GM23338 (cell line): ENCODE results near the gene DCST2. TPM values are rescaled to one million over a fixed set of nuclear protein-coding genes. Genes with fewer than 3 reads are reported as not detected.

Experiments used
- ATAC-seq: fragments of 200-7000 bp; cut with Tn5 transposase; 3 replicates; pipeline ENCODE4 v1.9.1; 2020
- DNase-seq: peaks from one replicate; pipeline ENCODE4 v3.0.0-alpha.2; 2015; ENCODE audit warnings: low spot score
- H2AFZ ChIP-seq: fragments of 200-600 bp; sonication (generic); 2 replicates; pipeline ENCODE4 v1.8.0; 2016; ENCODE audit warnings: antibody characterized with exemption, mild to moderate bottlenecking, moderate library complexity
- H3F3A ChIP-seq: fragments of 200-600 bp; sonication (generic); replicated peaks from 2 replicates; pipeline ENCODE4 v1.8.0; 2017; ENCODE audit warnings: antibody characterized with exemption, mixed run types, low read depth
- H3K27ac ChIP-seq: fragments of 200-600 bp; sonication (generic); 2 replicates; pipeline ENCODE4 v1.6.1; 2016; ENCODE audit warnings: low read depth
- H3K27me3 ChIP-seq: fragments of 200-600 bp; sonication (generic); 2 replicates; pipeline ENCODE4 v1.8.0; 2016; ENCODE audit warnings: mild to moderate bottlenecking, mixed run types, moderate library complexity; ENCODE audit not compliant: insufficient read depth
- H3K36me3 ChIP-seq: fragments of 200-600 bp; sonication (generic); 2 replicates; pipeline ENCODE4 v1.8.0; 2016; ENCODE audit warnings: mild to moderate bottlenecking; ENCODE audit not compliant: insufficient read depth
- H3K4me1 ChIP-seq: fragments of 200-600 bp; sonication (generic); 2 replicates; pipeline ENCODE4 v1.8.0; 2016; ENCODE audit warnings: mild to moderate bottlenecking, moderate library complexity; ENCODE audit not compliant: insufficient read depth
- H3K4me2 ChIP-seq: fragments of 200-600 bp; sonication (generic); 2 replicates; pipeline ENCODE4 v1.7.1; 2017; ENCODE audit warnings: mixed run types
- H3K4me3 ChIP-seq: fragments of 200-600 bp; sonication (generic); 2 replicates; pipeline ENCODE4 v1.6.1; 2016; ENCODE audit warnings: mixed run types
- H3K79me2 ChIP-seq: fragments of 200-600 bp; sonication (generic); replicated peaks from 2 replicates; pipeline ENCODE4 v1.8.0; 2017; ENCODE audit warnings: mild to moderate bottlenecking; ENCODE audit not compliant: insufficient read depth
- H3K9me2 ChIP-seq: fragments of 200-600 bp; sonication (generic); 2 replicates; pipeline ENCODE4 v1.8.0; 2017; ENCODE audit not compliant: insufficient read depth
- H4K20me1 ChIP-seq: fragments of 200-600 bp; sonication (generic); replicated peaks from 2 replicates; pipeline ENCODE4 v1.8.0; 2017; ENCODE audit warnings: mild to moderate bottlenecking; ENCODE audit not compliant: insufficient read depth
- H3K27ac Mint-ChIP-seq: 2 replicates; pipeline ENCODE4 v1.8.0; 2020; ENCODE audit warnings: inconsistent platforms, mild to moderate bottlenecking, moderate library complexity, mixed read lengths
- H3K27me3 Mint-ChIP-seq: 3 replicates; pipeline ENCODE4 v1.8.0; 2022; ENCODE audit warnings: low read depth, mild to moderate bottlenecking, moderate library complexity, mixed read lengths, inconsistent platforms; ENCODE audit not compliant: insufficient read depth, poor library complexity
- H3K36me3 Mint-ChIP-seq: 3 replicates; pipeline ENCODE4 v1.8.0; 2021; ENCODE audit warnings: low read depth, mild to moderate bottlenecking, inconsistent platforms, moderate library complexity, mixed read lengths
- H3K4me1 Mint-ChIP-seq: 3 replicates; pipeline ENCODE4 v1.8.0; 2020; ENCODE audit warnings: mild to moderate bottlenecking, inconsistent platforms, mixed read lengths
- H3K4me3 Mint-ChIP-seq: 3 replicates; pipeline ENCODE4 v1.8.0; 2021; ENCODE audit warnings: moderate library complexity, mild to moderate bottlenecking, inconsistent platforms, mixed read lengths
- H3K9me3 Mint-ChIP-seq: 3 replicates; pipeline ENCODE4 v1.8.0; 2020; ENCODE audit warnings: moderate library complexity, mild to moderate bottlenecking, inconsistent platforms, mixed read lengths
- CREB1 ChIP-seq: fragments of 250-450 bp; sonication (Bioruptor Pico); IDR thresholded peaks from 2 replicates; pipeline ENCODE4 v1.5.0; 2020; ENCODE audit warnings: low read depth, mild to moderate bottlenecking, moderate library complexity
- ETS1 ChIP-seq: IDR thresholded peaks from 2 replicates; pipeline ENCODE4 v1.6.1; 2016; ENCODE audit warnings: antibody characterized with exemption
- EZH2phosphoT487 ChIP-seq: fragments of 200-600 bp; sonication (generic); IDR thresholded peaks from one replicate; pipeline ENCODE4 v1.8.1; 2018; ENCODE audit warnings: antibody characterized with exemption; ENCODE audit not compliant: unreplicated experiment
- JUNB ChIP-seq: IDR thresholded peaks from one replicate; pipeline ENCODE4 v1.6.1; 2016; ENCODE audit warnings: antibody characterized with exemption; ENCODE audit not compliant: unreplicated experiment
- NANOG ChIP-seq: IDR thresholded peaks from 2 replicates; pipeline ENCODE4 v1.6.1; 2016; ENCODE audit warnings: antibody characterized with exemption, borderline replicate concordance
- POLR2AphosphoS5 ChIP-seq: IDR thresholded peaks from 2 replicates; pipeline ENCODE4 v1.6.1; 2016; ENCODE audit warnings: antibody characterized with exemption, low read depth
- STAT1 ChIP-seq: IDR thresholded peaks from one replicate; pipeline ENCODE4 v1.6.1; 2016; ENCODE audit warnings: antibody characterized with exemption; ENCODE audit not compliant: unreplicated experiment
- ZNF331 ChIP-seq: fragments of 250-450 bp; sonication (Bioruptor Pico); IDR thresholded peaks from 2 replicates; pipeline ENCODE4 v1.5.0; 2020; ENCODE audit warnings: low read depth, mild to moderate bottlenecking, moderate library complexity
- polyA plus RNA-seq: library from polyadenylated mRNA; unstranded; fragments of >200 nt; fragmentation: Nextera tagmentation; extraction: Ambion mirVana; gene quantifications from 2 replicates; pipeline ENCODE4 v1.2.1, GENCODE V29; 2016
- total RNA-seq: library from RNA; depleted of rRNA; stranded (reverse); fragments of >200 nt; shearing (Covaris generic); gene quantifications from 2 replicates; pipeline ENCODE4 v1.2.3, GENCODE V29; 2014
- TF ChIP-seq, protein P1 (sequence below), 2 experiments: fragments of 200-600 bp in 1 of 2; sonication (generic) in 1 of 2; conservative IDR thresholded peaks; 2 replicates each; pipeline versions ENCODE4 v1.5.1 to v1.6.1; 2016 to 2017; ENCODE audit warnings: antibody characterized with exemption in 2 of 2, low read depth in 2 of 2, mild to moderate bottlenecking in 2 of 2, moderate library complexity in 1 of 2
- TF ChIP-seq, protein P2 (sequence below): IDR thresholded peaks from one replicate; pipeline ENCODE4 v1.6.1; 2018; ENCODE audit warnings: antibody characterized with exemption; ENCODE audit not compliant: unreplicated experiment

Gene DCST2
- total and polyA plus RNA-seq, 2 experiments from 2014 or later = 0.78 TPM; not detected in 1

GRCh38 chr1:155038602-155039307 is 5.2 kb upstream of the DCST2 start:
- no peak overlapping the region for H3K4me2 ChIP-seq
- ATAC-seq = no peak
- H3K27me3 ChIP-seq = no peaks in the 10 kb centered on the region
- H4K20me1 ChIP-seq = no peaks in the 10 kb centered on the region
- peaks cover 1% of the 10 kb centered on the region for H3K4me1 Mint-ChIP-seq
- H3K27ac Mint-ChIP-seq = no peak overlapping the region
- H2AFZ ChIP-seq = no peak overlapping the region
- TF ChIP-seq JUNB = no peak
- TF ChIP-seq NANOG = no peak
- no peak for TF ChIP-seq POLR2AphosphoS5
- no peak for TF ChIP-seq ETS1
- TF ChIP-seq, protein P1, sequence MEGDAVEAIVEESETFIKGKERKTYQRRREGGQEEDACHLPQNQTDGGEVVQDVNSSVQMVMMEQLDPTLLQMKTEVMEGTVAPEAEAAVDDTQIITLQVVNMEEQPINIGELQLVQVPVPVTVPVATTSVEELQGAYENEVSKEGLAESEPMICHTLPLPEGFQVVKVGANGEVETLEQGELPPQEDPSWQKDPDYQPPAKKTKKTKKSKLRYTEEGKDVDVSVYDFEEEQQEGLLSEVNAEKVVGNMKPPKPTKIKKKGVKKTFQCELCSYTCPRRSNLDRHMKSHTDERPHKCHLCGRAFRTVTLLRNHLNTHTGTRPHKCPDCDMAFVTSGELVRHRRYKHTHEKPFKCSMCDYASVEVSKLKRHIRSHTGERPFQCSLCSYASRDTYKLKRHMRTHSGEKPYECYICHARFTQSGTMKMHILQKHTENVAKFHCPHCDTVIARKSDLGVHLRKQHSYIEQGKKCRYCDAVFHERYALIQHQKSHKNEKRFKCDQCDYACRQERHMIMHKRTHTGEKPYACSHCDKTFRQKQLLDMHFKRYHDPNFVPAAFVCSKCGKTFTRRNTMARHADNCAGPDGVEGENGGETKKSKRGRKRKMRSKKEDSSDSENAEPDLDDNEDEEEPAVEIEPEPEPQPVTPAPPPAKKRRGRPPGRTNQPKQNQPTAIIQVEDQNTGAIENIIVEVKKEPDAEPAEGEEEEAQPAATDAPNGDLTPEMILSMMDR (conservative IDR thresholded peaks at IDR 0.05; ENCODE audit: low read depth in 2 of 2) = no peak
- H3K27me3 Mint-ChIP-seq = peaks cover 12% of the 10 kb centered on the region
- DNase-seq = no peak
- H3K79me2 ChIP-seq = no peaks in the 10 kb centered on the region
- H3K36me3 ChIP-seq = no peaks in the 10 kb centered on the region
- H3K27ac ChIP-seq = no peak overlapping the region
- 0 out of 2 replicates have a peak, but pooled peaks cover under 1% of the 10 kb centered on the region for H3F3A ChIP-seq
- no peaks in the 10 kb centered on the region for H3K36me3 Mint-ChIP-seq
- H3K9me2 ChIP-seq = no peaks in the 10 kb centered on the region
- H3K4me3 ChIP-seq = no peak overlapping the region
- no peaks in the 10 kb centered on the region for H3K9me3 Mint-ChIP-seq
- no peak overlapping the region for H3K4me3 Mint-ChIP-seq
- no peaks in the 10 kb centered on the region for H3K4me1 ChIP-seq

GRCh38 chr1:155037851-155038441 is 4.4 kb upstream of the DCST2 start:
- no peak for DNase-seq
- Histone ChIP-seq H2AFZ (no peak overlapping the region), H3K79me2 (no peaks in the 10 kb centered on the region), H3K27ac (no peak overlapping the region), H3K36me3 (no peaks in the 10 kb centered on the region), H3F3A (no peaks in the 10 kb centered on the region), H3K4me3 (no peak overlapping the region), H3K4me2 (no peak overlapping the region), H4K20me1 (no peaks in the 10 kb centered on the region), H3K27me3 (no peaks in the 10 kb centered on the region), H3K4me1 (no peaks in the 10 kb centered on the region), H3K9me2 (no peaks in the 10 kb centered on the region)
- H3K9me3 Mint-ChIP-seq = no peaks in the 10 kb centered on the region
- H3K4me3 Mint-ChIP-seq = no peak overlapping the region
- no peak overlapping the region for H3K27ac Mint-ChIP-seq
- H3K4me1 Mint-ChIP-seq = no peaks in the 10 kb centered on the region; the same call in 2 of the 3 replicates
- H3K36me3 Mint-ChIP-seq = no peaks in the 10 kb centered on the region
- H3K27me3 Mint-ChIP-seq = peaks cover 13% of the 10 kb centered on the region
- ATAC-seq = no peak
- TF ChIP-seq STAT1 (no peak), POLR2AphosphoS5 (no peak), CREB1 (CRISPR knock-in tag) (no peak), JUNB (no peak), ETS1 (no peak), ZNF331 (CRISPR knock-in tag) (no peak), EZH2phosphoT487 (no peak)
- TF ChIP-seq, protein P2, sequence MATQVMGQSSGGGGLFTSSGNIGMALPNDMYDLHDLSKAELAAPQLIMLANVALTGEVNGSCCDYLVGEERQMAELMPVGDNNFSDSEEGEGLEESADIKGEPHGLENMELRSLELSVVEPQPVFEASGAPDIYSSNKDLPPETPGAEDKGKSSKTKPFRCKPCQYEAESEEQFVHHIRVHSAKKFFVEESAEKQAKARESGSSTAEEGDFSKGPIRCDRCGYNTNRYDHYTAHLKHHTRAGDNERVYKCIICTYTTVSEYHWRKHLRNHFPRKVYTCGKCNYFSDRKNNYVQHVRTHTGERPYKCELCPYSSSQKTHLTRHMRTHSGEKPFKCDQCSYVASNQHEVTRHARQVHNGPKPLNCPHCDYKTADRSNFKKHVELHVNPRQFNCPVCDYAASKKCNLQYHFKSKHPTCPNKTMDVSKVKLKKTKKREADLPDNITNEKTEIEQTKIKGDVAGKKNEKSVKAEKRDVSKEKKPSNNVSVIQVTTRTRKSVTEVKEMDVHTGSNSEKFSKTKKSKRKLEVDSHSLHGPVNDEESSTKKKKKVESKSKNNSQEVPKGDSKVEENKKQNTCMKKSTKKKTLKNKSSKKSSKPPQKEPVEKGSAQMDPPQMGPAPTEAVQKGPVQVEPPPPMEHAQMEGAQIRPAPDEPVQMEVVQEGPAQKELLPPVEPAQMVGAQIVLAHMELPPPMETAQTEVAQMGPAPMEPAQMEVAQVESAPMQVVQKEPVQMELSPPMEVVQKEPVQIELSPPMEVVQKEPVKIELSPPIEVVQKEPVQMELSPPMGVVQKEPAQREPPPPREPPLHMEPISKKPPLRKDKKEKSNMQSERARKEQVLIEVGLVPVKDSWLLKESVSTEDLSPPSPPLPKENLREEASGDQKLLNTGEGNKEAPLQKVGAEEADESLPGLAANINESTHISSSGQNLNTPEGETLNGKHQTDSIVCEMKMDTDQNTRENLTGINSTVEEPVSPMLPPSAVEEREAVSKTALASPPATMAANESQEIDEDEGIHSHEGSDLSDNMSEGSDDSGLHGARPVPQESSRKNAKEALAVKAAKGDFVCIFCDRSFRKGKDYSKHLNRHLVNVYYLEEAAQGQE = no peak
- TF ChIP-seq, protein P1 (conservative IDR thresholded peaks at IDR 0.05; ENCODE audit: low read depth in 2 of 2) = no peak
